ENCODE data around the gene BSPRY.

DNA sequence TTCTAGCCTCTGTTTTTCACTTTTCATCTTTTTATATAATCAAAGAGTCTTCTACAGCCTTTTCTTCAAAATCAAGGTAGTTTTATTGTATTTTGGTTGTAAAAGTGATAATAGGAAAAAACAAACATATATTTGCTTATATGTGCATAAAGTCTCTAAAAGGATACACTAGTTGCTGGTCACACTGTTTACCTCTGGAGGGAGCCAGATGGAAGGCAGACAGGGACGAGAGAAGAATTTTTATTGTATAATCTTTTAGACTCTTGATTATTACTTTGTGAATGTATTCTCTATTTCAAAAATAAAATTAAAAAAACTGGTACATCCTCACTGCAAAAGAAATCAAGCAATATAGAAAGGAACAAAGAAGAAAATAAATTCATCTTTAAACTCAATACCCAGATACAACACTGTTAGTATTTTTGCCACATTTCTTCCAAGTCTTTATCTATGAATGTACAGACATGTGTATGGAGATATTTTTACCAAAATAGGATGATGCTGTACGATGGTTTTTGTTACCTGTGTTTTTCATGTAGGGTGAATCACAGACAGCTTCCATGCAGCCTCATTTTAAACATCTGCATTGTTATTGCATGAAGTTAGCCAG lies 40.0 kb upstream of the BSPRY start:
- TF ChIP-seq, protein P1, sequence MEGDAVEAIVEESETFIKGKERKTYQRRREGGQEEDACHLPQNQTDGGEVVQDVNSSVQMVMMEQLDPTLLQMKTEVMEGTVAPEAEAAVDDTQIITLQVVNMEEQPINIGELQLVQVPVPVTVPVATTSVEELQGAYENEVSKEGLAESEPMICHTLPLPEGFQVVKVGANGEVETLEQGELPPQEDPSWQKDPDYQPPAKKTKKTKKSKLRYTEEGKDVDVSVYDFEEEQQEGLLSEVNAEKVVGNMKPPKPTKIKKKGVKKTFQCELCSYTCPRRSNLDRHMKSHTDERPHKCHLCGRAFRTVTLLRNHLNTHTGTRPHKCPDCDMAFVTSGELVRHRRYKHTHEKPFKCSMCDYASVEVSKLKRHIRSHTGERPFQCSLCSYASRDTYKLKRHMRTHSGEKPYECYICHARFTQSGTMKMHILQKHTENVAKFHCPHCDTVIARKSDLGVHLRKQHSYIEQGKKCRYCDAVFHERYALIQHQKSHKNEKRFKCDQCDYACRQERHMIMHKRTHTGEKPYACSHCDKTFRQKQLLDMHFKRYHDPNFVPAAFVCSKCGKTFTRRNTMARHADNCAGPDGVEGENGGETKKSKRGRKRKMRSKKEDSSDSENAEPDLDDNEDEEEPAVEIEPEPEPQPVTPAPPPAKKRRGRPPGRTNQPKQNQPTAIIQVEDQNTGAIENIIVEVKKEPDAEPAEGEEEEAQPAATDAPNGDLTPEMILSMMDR (IDR thresholded peaks at IDR 0.05) = peak; percentile 41 to 61 (median 49)
- TF ChIP-seq POLR2A (IDR thresholded peaks at IDR 0.05; ENCODE audit: low read depth) = no peak
